K562 (cell line): Measurements from ENCODE around the gene KLF1. TPM values are rescaled to one million over a fixed set of nuclear protein-coding genes. Genes with fewer than 3 reads are reported as not detected.

ENCODE experiments used
- E2F6 ChIP-seq, 2 experiments: IDR thresholded peaks; 2 replicates each; pipeline ENCODE4 v1.6.1; 2011; ENCODE audit warnings: borderline replicate concordance in 1 of 2, control low read depth in 1 of 2, low read depth in 1 of 2, low read length in 1 of 2, mild to moderate bottlenecking in 1 of 2, mixed read lengths in 1 of 2, moderate library complexity in 1 of 2; ENCODE audit not compliant: insufficient read depth in 1 of 2, insufficient read length in 1 of 2, poor library complexity in 1 of 2, severe bottlenecking in 1 of 2; ENCODE audit errors: extremely low read depth in 1 of 2
- E2F8 ChIP-seq: fragments of 450-650 bp; IDR thresholded peaks from 2 replicates; pipeline ENCODE4 v1.7.1; 2018; ENCODE audit warnings: mild to moderate bottlenecking, low read depth; ENCODE audit not compliant: partially characterized antibody
- HCFC1 ChIP-seq: IDR thresholded peaks from 2 replicates; pipeline ENCODE4 v1.6.1; 2012; ENCODE audit warnings: low read depth, low read length, improper control_type of control experiment
- HMGXB4 ChIP-seq: sonication (generic); formaldehyde crosslinking; IDR thresholded peaks from 2 replicates; pipeline ENCODE4 v1.8.1; 2023; ENCODE audit warnings: mild to moderate bottlenecking, missing genetic modification reagents
- HOMEZ ChIP-seq: fragments of 250-450 bp; sonication (Bioruptor Pico); IDR thresholded peaks from 2 replicates; pipeline ENCODE4 v1.4.0; 2020; ENCODE audit warnings: mild to moderate bottlenecking, moderate library complexity
- MIER1 ChIP-seq: fragments of 450-650 bp; IDR thresholded peaks from 2 replicates; pipeline ENCODE4 v1.6.1; 2016; ENCODE audit warnings: antibody characterized with exemption, mild to moderate bottlenecking, low read depth
- NFE2L1 ChIP-seq: fragments of 450-650 bp; IDR thresholded peaks from 2 replicates; pipeline ENCODE4 v1.6.1; 2016; ENCODE audit warnings: missing genetic modification characterization, low read depth, mild to moderate bottlenecking, missing compliant biosample characterization, moderate library complexity, borderline replicate concordance
- NKRF ChIP-seq: fragments of 450-650 bp; IDR thresholded peaks from 2 replicates; pipeline ENCODE4 v1.6.1; 2016; ENCODE audit warnings: borderline replicate concordance
- NRF1 ChIP-seq, 2 experiments: fragments of 450-650 bp; IDR thresholded peaks in 1 of 2; conservative IDR thresholded peaks in 1 of 2; 2 replicates each; pipeline ENCODE4 v1.6.1; 2014; ENCODE audit warnings: mild to moderate bottlenecking in 2 of 2
- PKNOX1 ChIP-seq: fragments of 450-650 bp; IDR thresholded peaks from 2 replicates; pipeline ENCODE4 v1.6.1; 2016
- POLR2H ChIP-seq: IDR thresholded peaks from 2 replicates; pipeline ENCODE4 v1.6.1; 2016; ENCODE audit warnings: missing genetic modification characterization, low read depth, mild to moderate bottlenecking, control low read depth, missing compliant biosample characterization, moderate library complexity
- VEZF1 ChIP-seq: fragments of 200-800 bp; sonication (Bioruptor generic); IDR thresholded peaks from 2 replicates; pipeline ENCODE4 v1.6.1; 2017; ENCODE audit warnings: missing genetic modification characterization, missing compliant biosample characterization
- polyA plus RNA-seq, 8 experiments: library from polyadenylated mRNA; depleted of rRNA in 4 of 8; stranded (reverse) in 5 of 8; unstranded in 3 of 8; fragments of >200 nt; fragmentation: Nextera tagmentation in 2 of 8; fragmentation: Illumina TruSeq in 1 of 8; extraction: Ambion mirVana in 2 of 8; extraction: Trizol in 1 of 8; gene quantifications; 2 replicates each; pipeline versions ENCODE4 v1.2.1 to v1.2.3, GENCODE V29; 2011 to 2014; ENCODE audit warnings: inconsistent platforms in 1 of 8, missing spikeins in 1 of 8
- total RNA-seq, 7 experiments: library from RNA; depleted of rRNA in 6 of 7; stranded (reverse); fragments of >200 nt in 6 of 7; fragmentation: Illumina TruSeq in 2 of 7; extraction: Trizol in 2 of 7; gene quantifications; 2 replicates each; pipeline versions ENCODE4 v1.2.1 to v1.2.3, GENCODE V29; 2011 to 2021; ENCODE audit warnings: low replicate concordance in 1 of 7

Gene KLF1
- total and polyA plus RNA-seq, 9 of the 15 experiments (the other 6 are each of a cell fraction or from before 2014, with no cell fraction given), result 8.4 to 163 (median 47.3) TPM

GRCh38 chr19:12933287-12934072 lies 46.5 kb upstream of the KLF1 start, which contains the start of gene FARSA (continued):
- TF ChIP-seq NKRF (peak; percentile 96), PKNOX1 (peak; percentile 12; the same call in 1 of the 2 replicates), E2F6 (IDR thresholded peaks at IDR 0.05; ENCODE audit: borderline replicate concordance in 1 of 2, extremely low read depth in 1 of 2, insufficient read depth in 1 of 2, insufficient read length in 1 of 2, low read depth in 1 of 2, low read length in 1 of 2, poor library complexity in 1 of 2, severe bottlenecking in 1 of 2) (peak in 1 of 2 experiments; percentile 21), MIER1 (no peak), POLR2H (tag) (peak; percentile 72), NRF1 (conservative IDR thresholded peaks at IDR 0.05 in 1 of 2, IDR thresholded peaks at IDR 0.05 in 1 of 2) (peak; percentile 4 to 51; a peak in 2 of 4 replicates), VEZF1 (peak; percentile 99), HOMEZ (no peak), HMGXB4 (peak; percentile 46; the same call in 1 of the 2 replicates), NFE2L1 (no peak), E2F8 (peak; percentile 55), HCFC1 (peak; percentile 97)
